Endothelial cell of hepatic sinusoid (primary cell): ENCODE measurements around the gene EVPL.
"Not testable (repeated sequence)": the region's sequence is repeated elsewhere in the genome, so short reads cannot be mapped to it uniquely, and the experiment has no call there.

Source experiments
- in situ Hi-C: cut with HindIII; loops from 2 replicates; pipeline ENCODE4 v1.10.0; 2017; ENCODE audit warnings: low sequenced_read_pairs

Gene EVPL

DNA sequence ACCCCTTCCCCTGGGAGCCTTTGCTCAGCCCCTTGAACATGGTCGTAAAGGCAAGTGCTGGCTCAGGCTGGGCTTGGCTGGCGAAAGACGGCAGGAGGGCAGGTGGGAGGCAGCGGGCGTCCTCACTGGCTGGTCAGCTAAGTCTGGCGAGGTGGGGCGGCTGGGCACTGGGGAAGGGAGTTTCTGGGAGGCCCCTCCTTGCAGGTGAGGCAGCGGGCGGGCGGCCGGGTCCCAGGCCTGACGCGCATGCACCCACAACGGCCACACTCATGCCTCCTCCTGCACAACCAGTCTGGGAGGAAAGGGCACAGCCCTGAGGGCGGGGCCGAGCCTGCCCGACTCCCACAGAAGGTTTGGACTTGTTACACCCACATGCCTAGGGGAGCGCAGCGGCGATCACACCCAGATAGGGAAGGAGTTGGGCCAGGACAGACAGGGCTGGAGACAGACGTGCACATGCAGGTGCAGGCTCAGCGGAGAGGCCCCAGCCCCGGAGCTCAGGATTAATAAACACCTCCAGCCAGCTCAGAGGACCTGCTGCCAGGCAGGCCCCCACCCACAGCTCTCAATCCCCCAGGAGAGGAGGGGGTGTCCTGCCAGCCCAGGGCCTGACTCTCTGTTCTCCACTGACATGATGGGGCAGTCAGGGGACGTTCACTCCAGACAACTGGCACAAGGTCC lies at the start of gene EVPL:
EVPL (minus strand) TSS at position 148 of the 681 bp plus-strand sequence; CDS start at position 40, 108 bp downstream.
- in situ Hi-C loops, result loop anchor here (25.0 kb wide), 1 partner anchor 410 kb away; no protein-coding TSS in a partner anchor

- in situ Hi-C loops, result no loop called here
These were observed 49.1 kb upstream of the EVPL start for GRCh38 chr17:76076146-76076764.

GRCh38 chr17:76075364-76076145 lies 48.4 kb upstream of the EVPL start:
- in situ Hi-C loops, result no loop called here

DNA sequence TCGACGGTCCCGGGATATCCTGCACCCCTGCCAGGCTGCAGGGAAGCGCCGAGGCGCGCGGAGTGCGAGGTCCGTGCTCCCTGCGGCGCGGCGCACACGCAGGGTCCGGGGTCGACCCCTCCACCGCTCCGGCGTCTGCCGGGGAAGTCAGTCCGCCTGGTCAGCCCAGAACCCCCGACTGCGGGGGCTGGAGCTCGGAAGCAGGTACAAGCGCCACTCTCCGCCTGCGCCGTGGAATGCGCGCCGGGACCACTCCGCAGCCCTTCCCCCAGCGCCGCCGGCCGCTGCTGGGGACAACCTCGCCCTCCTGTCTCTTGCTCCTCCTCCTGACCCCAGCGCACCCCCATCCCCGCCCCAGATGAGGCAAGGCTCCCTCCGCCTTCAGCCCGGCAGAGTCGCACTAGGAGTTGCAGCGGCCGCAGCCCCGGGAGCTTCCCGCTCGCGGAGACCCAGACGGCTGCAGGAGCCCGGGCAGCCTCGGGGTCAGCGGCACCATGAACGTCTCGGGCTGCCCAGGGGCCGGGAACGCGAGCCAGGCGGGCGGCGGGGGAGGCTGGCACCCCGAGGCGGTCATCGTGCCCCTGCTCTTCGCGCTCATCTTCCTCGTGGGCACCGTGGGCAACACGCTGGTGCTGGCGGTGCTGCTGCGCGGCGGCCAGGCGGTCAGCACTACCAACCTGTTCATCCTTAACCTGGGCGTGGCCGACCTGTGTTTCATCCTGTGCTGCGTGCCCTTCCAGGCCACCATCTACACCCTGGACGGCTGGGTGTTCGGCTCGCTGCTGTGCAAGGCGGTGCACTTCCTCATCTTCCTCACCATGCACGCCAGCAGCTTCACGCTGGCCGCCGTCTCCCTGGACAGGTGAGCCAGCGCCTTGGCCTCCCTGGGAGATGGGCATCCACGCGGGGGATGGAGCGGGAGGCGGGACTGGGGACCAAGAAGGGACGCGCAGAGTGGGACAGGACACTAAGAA lies 47.6 kb upstream of the EVPL start, which contains the start of gene GALR2:
GALR2 (plus strand) TSS at position 392 of the 974 bp plus-strand sequence; CDS start at position 495, 103 bp downstream.
- in situ Hi-C loops, result no loop called here

DNA sequence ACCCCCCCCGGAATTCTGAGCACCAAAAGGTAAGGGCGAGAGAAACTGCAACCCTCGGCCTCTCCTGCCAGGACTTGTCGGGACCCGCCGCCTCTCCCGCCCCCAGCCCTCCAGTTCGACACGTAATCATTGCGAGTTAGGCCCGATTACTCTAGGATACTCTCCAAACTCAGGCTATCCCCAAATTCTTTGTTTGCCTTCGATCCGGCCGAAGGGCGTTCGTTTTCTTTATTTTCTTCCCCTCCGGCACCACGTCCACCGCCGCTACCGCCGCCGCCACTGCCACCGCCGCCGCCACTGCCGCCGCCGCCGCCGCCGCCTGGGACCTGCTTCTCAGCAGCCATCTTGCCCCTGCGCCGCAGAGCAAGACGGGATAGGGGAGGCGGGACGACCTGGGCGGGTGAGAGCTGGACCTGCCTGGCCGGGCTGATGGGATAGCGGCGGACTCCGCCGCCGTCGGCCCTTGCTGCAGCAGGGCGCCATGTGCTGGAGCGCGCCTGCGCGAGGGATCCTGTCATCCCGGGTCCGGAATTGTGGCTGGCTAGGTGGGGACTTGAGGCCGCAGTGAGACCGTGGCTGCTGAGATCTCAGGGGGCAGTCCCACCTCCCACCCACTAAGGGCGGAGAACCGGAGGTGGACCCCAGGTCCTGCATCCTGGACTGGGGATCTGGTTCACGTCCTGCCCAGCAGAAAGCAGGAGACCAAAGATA lies 45.2 kb upstream of the EVPL start, which contains the start of gene SRP68:
SRP68 (minus strand) TSS at position 370 of the 711 bp plus-strand sequence; CDS start at position 344, 26 bp downstream.
- in situ Hi-C loops, result no loop called here

DNA sequence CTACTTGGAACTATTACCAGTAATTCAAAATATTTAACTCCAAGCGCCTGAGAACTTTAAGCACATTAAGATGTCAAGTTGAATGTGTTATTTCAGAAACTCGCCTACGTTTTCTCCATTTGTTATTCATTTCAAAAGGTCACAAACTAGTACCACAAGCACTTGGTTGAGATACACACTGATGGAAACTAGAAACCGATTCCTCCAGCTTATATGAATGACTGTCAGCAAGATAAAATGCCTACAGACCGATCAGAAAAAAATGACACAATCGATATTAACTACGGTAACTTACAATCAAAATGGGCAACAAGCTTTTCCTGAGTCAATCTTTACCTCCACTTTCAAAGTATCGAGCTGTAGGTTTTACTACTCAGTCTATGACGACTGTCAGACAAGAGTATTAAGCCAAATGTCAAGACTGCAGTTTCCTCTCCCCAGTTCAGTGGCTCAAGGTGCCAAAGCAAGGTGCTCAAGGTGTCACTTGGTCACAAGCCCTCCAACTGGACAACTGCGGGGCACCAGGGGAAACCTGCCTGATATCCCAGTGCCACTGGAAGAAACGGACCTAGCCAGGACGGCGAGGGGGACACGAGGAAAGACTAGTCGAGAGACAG lies 44.5 kb upstream of the EVPL start:
- in situ Hi-C loops, result no loop called here

DNA sequence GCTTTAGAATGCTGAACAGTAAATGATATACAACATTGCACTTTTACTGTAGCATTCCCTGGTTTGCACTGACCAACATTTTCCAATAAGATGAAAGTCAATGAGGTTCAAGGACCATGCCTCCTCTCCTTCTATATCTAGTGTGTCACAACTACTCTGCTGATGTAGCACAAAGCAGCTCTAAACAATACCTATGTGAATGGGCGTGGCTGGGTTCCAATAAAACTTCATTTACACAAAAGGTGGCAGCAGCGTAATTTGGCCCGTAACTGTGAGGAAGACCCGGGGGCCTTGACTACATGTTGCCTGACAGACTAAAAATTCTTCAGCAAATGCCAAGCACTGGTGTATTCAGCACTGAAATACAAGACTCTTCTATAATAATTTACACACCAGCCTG lies 38.7 kb upstream of the EVPL start:
- in situ Hi-C loops, result no loop called here

GRCh38 chr17:76063875-76064546 lies 36.9 kb upstream of the EVPL start:
- in situ Hi-C loops, result no loop called here

GRCh38 chr17:76058264-76058663 lies 31.2 kb upstream of the EVPL start:
- in situ Hi-C loops, result not testable (repeated sequence)

DNA sequence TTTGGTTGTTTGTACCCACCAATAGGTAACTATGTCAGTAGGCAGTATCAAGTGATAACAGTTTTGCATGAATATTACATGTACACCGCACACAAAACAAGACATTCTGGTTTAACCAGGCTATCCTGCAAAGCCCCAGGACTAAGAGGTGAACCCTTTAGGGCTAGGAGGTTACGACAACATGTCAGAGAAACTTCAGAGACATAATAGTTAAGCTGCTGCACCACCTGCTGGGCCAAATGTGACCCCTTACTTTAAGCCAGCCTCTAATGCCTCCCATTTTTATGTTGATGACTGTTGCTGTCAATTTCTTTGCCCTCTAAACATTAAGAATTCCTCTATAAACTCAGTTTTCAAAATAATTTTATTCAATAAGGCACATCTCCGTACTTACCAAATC lies 29.8 kb upstream of the EVPL start:
- in situ Hi-C loops, result no loop called here

GRCh38 chr17:76054112-76054476 lies 27.0 kb upstream of the EVPL start:
- in situ Hi-C loops, result no loop called here

- in situ Hi-C loops, result no loop called here
These were observed 26.4 kb upstream of the EVPL start for GRCh38 chr17:76053246-76054111.

DNA sequence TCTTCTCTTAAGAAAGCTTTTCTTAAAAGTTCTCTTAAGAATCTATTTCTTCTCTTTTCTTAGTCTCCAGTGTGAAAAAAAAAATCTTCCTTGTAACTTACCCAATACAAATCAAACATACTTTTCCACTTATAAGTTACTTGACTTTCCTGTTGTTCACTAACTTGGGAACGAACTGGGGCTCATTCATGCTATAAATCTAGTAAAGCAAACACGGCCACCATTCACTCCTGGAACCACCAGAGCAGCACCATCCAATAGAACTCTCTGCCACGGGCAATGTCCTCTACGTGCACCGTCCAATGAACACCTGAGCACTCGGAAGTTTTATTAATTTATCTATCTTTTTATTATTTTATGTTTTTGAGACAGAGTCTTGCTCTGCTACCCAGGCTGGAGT lies 24.5 kb upstream of the EVPL start:
- in situ Hi-C loops, result no loop called here

DNA sequence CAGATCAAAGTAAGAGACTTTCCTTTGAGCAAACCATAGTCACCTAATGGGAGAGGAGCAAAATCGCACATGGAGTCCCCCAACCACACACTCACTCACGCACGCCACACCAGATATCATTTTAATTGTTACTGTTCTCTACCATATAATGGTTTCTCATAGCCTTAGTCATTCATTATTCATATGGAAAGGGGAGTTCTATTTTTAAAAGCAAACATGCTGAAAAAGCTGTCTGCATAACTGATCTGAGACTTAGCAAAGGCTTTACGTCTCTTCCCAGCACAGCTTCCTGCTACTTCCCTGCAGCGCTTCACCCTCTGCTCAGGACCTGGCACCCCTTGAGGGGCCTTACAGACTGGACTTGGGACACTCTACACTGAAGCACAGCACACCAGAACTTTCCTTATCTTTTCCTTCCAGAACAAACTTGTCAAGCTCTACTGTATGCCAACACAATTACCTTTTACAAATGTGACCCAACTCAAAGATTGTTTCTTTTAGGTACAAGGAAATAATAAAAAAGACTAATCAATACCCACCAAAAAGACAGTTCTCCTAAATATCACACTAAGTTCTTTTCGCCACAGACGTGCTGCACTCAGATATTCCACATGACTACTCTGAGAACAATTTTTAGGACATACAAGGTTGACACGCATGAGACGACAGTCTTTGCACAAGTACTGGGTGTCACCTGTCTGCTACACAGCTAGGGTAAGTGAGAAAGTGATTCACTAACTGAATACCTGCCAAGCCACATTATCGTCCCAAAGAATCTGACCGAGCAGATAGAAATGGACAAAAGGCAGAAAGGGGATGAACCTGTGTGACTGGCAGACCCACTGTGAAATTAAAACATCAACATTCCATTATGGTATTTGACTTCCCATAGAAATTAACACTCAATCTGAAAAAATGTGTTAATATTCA lies 23.7 kb upstream of the EVPL start:
- in situ Hi-C loops, result no loop called here

DNA sequence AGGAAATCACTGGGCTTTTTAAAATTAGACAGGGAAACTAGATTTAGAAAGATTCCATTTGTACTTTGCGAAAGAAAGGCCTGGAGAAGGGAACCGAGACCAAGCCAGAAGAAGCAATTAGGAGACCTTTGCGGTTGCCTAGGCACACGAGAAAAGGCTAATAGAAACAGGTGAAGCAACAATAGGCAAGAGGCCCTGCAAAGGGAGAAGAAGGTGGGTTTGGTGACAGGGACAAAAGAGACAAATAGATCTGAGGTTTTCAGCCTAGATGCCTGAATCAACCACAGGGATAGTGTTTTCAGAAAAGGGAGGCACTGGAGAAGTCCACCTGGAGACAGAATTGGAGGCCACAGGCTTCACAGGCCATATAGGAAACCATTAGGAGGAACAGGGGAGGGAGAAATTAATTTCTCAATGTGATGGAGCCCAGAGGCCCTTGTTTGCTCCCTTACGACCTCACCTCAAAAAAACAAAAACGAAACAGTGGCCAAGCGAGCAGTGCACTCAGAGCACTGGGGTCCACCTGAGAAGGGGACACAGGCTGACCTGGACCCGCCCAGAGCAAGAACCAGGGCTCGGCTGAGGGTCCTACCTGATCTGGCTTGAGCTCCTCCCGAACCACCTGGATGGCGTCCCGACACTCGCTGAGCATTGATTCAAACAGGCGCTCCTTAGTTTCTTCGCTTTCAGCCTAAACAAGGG lies 22.9 kb upstream of the EVPL start:
- in situ Hi-C loops, result loop anchor here (25.0 kb wide), 1 partner anchor 387 kb away; no protein-coding TSS in a partner anchor

- in situ Hi-C loops, result loop anchor here (25.0 kb wide), 1 partner anchor 388 kb away; no protein-coding TSS in a partner anchor
These were observed 22.1 kb upstream of the EVPL start for GRCh38 chr17:76049239-76049638.
